GM18951 (cell line): Measurements from ENCODE around the gene TMEM121B.
"Not testable (repeated sequence)": the region's sequence is repeated elsewhere in the genome, so short reads cannot be mapped to it uniquely, and the experiment has no call there.

Experiments used
- POLR2A ChIP-seq: IDR thresholded peaks from 4 replicates; pipeline ENCODE4 v1.6.1; 2011; ENCODE audit warnings: mild to moderate bottlenecking; ENCODE audit not compliant: insufficient read length, insufficient read depth; ENCODE audit errors: extremely low read depth
- in situ Hi-C: fragments of 300-500 bp; cut with MboI; formaldehyde crosslinking; loops from one replicate; pipeline ENCODE4 v1.12.0; 2022; ENCODE audit warnings: low sequenced_read_pairs, mixed read lengths, inconsistent platforms; ENCODE audit not compliant: unreplicated experiment

Gene TMEM121B

GRCh38 chr22:17149076-17149815 is 28.1 kb upstream of the TMEM121B start:
- in situ Hi-C loops, result no loop called here
- no peak for TF ChIP-seq POLR2A

GRCh38 chr22:17147458-17147857 is 26.3 kb upstream of the TMEM121B start:
- in situ Hi-C loops, result not testable (repeated sequence)

- no peak for TF ChIP-seq POLR2A
- in situ Hi-C loops, result no loop called here
These were observed 24.0 kb upstream of the TMEM121B start for GRCh38 chr22:17145021-17145680.

- TF ChIP-seq POLR2A, result no peak
These were observed 22.7 kb upstream of the TMEM121B start for GRCh38 chr22:17143826-17144225.

GRCh38 chr22:17143101-17143500 is 21.9 kb upstream of the TMEM121B start:
- no peak for TF ChIP-seq POLR2A
- in situ Hi-C loops, result no loop called here

More at GRCh38 chr22:17143826-17144225, 22.7 kb upstream of the TMEM121B start:
- in situ Hi-C loops, result no loop called here

GRCh38 chr22:17140826-17141766 is 19.9 kb upstream of the TMEM121B start:
- in situ Hi-C loops, result no loop called here

GRCh38 chr22:17140022-17140421 is 18.9 kb upstream of the TMEM121B start:
- in situ Hi-C loops, result no loop called here
- no peak for TF ChIP-seq POLR2A

More at GRCh38 chr22:17140826-17141766, 19.9 kb upstream of the TMEM121B start:
- no peak for TF ChIP-seq POLR2A

- in situ Hi-C loops, result no loop called here
- no peak for TF ChIP-seq POLR2A
These were observed 17.4 kb upstream of the TMEM121B start for GRCh38 chr22:17138513-17138912.

- in situ Hi-C loops, result no loop called here
- TF ChIP-seq POLR2A, result no peak
These were observed 16.8 kb upstream of the TMEM121B start for GRCh38 chr22:17137861-17138425.

- in situ Hi-C loops, result no loop called here
- no peak for TF ChIP-seq POLR2A
These were observed 16.0 kb upstream of the TMEM121B start for GRCh38 chr22:17137170-17137569.

- TF ChIP-seq POLR2A, result no peak
- in situ Hi-C loops, result no loop called here
These were observed 14.1 kb upstream of the TMEM121B start for GRCh38 chr22:17135153-17135760.

GRCh38 chr22:17133137-17133536 is 12.0 kb upstream of the TMEM121B start:
- in situ Hi-C loops, result no loop called here
- no peak for TF ChIP-seq POLR2A
